Common myeloid progenitor, CD34-positive (primary cell): ENCODE data around the gene SLC25A15.
"Not testable (repeated sequence)": the region's sequence is repeated elsewhere in the genome, so short reads cannot be mapped to it uniquely, and the experiment has no call there.

Source experiments
- CTCF ChIA-PET: fragments of 350-600 bp; sonication (Branson Sonifier 250); formaldehyde crosslinking; loops from one replicate; lab custom pipeline; 2021; ENCODE audit warnings: antibody characterized with exemption; lab: Charles Lee
- POLR2A ChIA-PET: fragments of 350-600 bp; sonication (Branson Sonifier 250); formaldehyde crosslinking; loops from one replicate; lab custom pipeline; 2021; ENCODE audit warnings: antibody characterized with exemption; lab: Charles Lee
- DNase-seq, 3 donors: peaks; one replicate each; pipeline versions ENCODE4 v3.0.0 to v3.0.0-alpha.2; 2013
- H3K27ac ChIP-seq, 2 experiments: 1 replicate in 1 of 2; 2 replicates in 1 of 2; pipeline ENCODE4 v1.7.0; 2013; ENCODE audit warnings: inconsistent platforms in 2 of 2, low read length in 2 of 2, mild to moderate bottlenecking in 2 of 2, low read depth in 1 of 2, moderate library complexity in 1 of 2; ENCODE audit not compliant: severe bottlenecking in 2 of 2, insufficient read depth in 1 of 2, poor library complexity in 1 of 2
- H3K27me3 ChIP-seq, 5 experiments: replicated peaks in 2 of 5; 1 replicate in 3 of 5; 2 replicates in 2 of 5; pipeline versions ENCODE4 v1.6.1 to v1.7.0; 2013; ENCODE audit warnings: low read length in 4 of 5, mild to moderate bottlenecking in 2 of 5, moderate library complexity in 2 of 5, inconsistent platforms in 1 of 5; ENCODE audit not compliant: insufficient read depth in 5 of 5, control insufficient read depth in 4 of 5
- H3K36me3 ChIP-seq, 4 experiments: 1 replicate in 2 of 4; 2 replicates in 2 of 4; pipeline versions ENCODE4 v1.6.1 to v1.7.0; 2013; ENCODE audit warnings: low read length in 3 of 4, control low read depth in 1 of 4, mild to moderate bottlenecking in 1 of 4; ENCODE audit not compliant: control insufficient read depth in 4 of 4, insufficient read depth in 4 of 4
- H3K4me1 ChIP-seq, 4 experiments: 1 replicate in 3 of 4; 2 replicates in 1 of 4; pipeline versions ENCODE4 v1.6.1 to v1.7.1; 2013; ENCODE audit warnings: low read length in 3 of 4, mild to moderate bottlenecking in 3 of 4, control low read depth in 1 of 4, inconsistent platforms in 1 of 4, moderate library complexity in 1 of 4; ENCODE audit not compliant: control insufficient read depth in 4 of 4, insufficient read depth in 4 of 4; ENCODE audit errors: control extremely low read depth in 1 of 4
- H3K4me3 ChIP-seq, 7 experiments: 1 replicate in 4 of 7; 2 replicates in 3 of 7; pipeline versions ENCODE4 v1.5.1 to v1.7.0; 2013; ENCODE audit warnings: mild to moderate bottlenecking in 7 of 7, low read length in 6 of 7, moderate library complexity in 6 of 7, inconsistent platforms in 2 of 7, low read depth in 2 of 7, control low read depth in 1 of 7; ENCODE audit not compliant: insufficient read depth in 4 of 7, control insufficient read depth in 1 of 7; ENCODE audit errors: extremely low read depth in 1 of 7
- H3K9me3 ChIP-seq, 5 experiments: 1 replicate in 4 of 5; 2 replicates in 1 of 5; pipeline versions ENCODE4 v1.6.1 to v1.7.1; 2013; ENCODE audit warnings: low read length in 4 of 5, mild to moderate bottlenecking in 2 of 5, inconsistent platforms in 1 of 5, low read depth in 1 of 5, moderate library complexity in 1 of 5; ENCODE audit not compliant: control insufficient read depth in 4 of 5, insufficient read depth in 2 of 5; ENCODE audit errors: control extremely low read depth in 1 of 5
- WGBS: methylation state at CpG from one replicate; pipeline ENCODE4 v1.1.5; 2013; ENCODE audit not compliant: insufficient coverage; 5-methylcytosine and 5-hydroxymethylcytosine counted together

SLC25A15 gene

DNA sequence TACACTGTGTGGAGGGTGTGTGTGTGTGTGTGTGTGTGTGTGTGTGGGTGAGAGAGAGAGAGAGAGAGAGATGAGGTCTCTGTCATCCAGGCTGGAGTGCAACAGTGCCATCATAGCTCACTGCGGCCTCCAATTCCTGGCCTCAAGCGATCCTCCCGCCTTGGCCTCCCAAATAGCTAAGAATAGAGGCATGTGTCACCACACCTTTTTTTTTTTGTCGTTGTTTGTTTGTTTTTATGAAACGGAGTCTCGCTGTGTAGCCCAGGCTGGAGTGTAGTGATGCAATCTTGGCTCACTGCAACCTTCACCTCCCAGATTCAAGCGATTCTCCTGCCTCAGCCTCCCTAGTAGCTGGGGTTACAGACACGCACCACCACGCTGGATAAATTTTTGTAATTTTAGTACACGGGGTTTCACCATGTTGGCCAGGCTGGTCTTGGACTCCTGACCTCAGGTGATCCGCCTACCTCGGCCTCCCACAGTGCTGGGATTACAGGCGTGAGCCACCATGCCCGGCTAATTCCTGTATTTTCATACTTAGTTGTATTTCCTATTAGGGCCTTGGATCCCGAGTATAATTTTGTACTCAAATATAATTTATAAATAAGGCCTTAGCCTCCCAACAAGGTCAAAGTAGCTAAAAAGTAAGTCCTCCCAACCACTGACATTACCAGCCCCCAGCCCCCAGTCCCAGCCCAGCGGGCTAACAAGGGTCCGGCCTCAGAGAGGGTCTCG, 704 bp upstream of the SLC25A15 start:
- ChIA-PET POLR2A (interaction anchor here (0.6 to 1.4 kb wide), 4 partner anchors 26 to 307 kb away, joined by 3 to 5 read pairs (median 3); no protein-coding TSS in a partner anchor), CTCF (interaction anchor here (0.7 to 5.7 kb wide), 8 partner anchors 10 to 198 kb away, joined by 3 to 48 read pairs (median 6); no protein-coding TSS in a partner anchor)
- DNase-seq, result peak in 1 of 3 donors; percentile 25
- Histone ChIP-seq H3K4me3 (peak overlapping the region; percentile 53 to 85 (median 73)), H3K4me1 (peaks cover 0 to 16% (median 8%) of the 10 kb centered on the region in 4 experiments), H3K27ac (peak overlapping the region; percentile 68 to 81)
- WGBS, result 68% methylated on average over 11 of the region's 18 CpGs
- not testable (repeated sequence) for H3K27me3 ChIP-seq, H3K9me3 ChIP-seq, H3K36me3 ChIP-seq

DNA sequence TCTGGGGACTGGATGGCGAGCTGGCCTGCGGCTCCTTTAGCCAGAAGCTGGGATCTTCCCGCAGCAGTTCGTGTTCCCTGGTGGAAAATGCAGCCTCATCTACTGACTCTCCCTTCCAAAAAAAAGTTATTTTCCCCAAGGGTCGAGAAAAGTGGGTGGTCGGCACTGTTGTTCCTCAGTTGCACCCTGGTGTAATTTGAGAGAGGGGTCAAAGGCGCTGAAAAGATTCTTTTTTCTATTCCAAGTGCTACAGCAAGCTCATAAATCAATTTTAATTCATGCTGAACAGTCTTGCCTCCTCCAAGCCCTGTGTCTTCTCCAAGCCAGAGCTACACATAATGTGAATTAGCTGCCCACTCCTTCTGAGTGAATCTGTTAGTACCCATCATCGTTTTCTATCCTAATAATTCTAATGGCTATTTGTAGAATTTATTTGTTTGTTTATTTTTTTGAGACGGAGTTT, 774 bp downstream of the SLC25A15 start:
- DNase-seq, result peak in 1 of 3 donors; percentile 18
- peaks cover 4 to 9% (median 6%) of the 10 kb centered on the region in 4 experiments for H3K36me3 ChIP-seq
- H3K4me3 ChIP-seq, result peak overlapping the region; percentile 53 to 85 (median 73)
- ChIA-PET CTCF (interaction anchor here (1.3 to 5.7 kb wide), 5 partner anchors 8 to 140 kb away, joined by 4 to 48 read pairs (median 7); no protein-coding TSS in a partner anchor), POLR2A (no interaction called here)
- peak overlapping the region in 1 of 2 experiments; percentile 43 for H3K27ac ChIP-seq
- H3K9me3 ChIP-seq, result no peaks in the 10 kb centered on the region
- H3K27me3 ChIP-seq, result no peaks in the 10 kb centered on the region
- WGBS, result 14% methylated on average over 5 of the region's 9 CpGs
- peaks cover 0 to 16% (median 8%) of the 10 kb centered on the region in 4 experiments for H3K4me1 ChIP-seq

DNA sequence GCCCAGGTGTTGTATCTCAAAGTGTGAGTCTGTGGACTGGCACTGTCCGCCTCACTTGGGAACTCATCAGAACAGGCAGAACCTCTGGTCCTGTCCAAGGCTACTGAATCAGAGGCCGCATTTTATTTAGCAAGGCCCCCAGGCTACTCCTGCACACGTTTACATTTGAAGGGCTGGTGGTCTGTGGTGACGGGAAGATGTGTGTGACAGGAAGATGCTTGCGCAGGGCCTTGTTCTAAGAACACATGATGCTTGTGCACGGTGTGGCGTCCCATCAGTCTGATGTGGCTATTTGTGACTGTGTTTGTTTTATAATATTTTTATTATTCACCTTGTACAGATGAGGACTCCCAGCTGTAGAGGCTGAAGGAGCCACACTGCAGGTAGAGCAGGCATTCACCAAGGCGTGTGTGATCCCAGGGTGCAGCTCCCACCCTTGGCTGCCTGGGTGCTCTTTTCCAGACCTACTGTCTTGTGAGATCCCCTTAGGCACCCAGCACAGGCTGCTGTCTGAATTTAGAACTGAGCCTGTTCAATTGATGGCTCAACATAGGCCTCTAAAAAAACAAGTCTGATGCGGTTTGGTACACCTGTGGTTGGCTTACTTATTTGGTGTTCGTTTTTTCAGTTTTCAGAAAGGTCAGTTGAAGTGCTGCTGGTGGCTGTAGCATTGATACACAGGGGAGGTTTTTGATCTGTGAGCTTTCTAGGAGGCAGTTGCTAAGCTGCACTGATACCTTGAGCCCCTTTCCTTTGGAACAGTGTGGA, 3.1 kb downstream of the SLC25A15 start:
- Histone ChIP-seq H3K4me1 (peaks cover 0 to 16% (median 8%) of the 10 kb centered on the region in 4 experiments), H3K4me3 (no peak overlapping the region), H3K9me3 (no peaks in the 10 kb centered on the region), H3K27ac (no peak overlapping the region), H3K36me3 (peaks cover 4 to 22% (median 14%) of the 10 kb centered on the region in 4 experiments), H3K27me3 (no peaks in the 10 kb centered on the region)
- 97% methylated on average over 6 of the region's 10 CpGs for WGBS
- DNase-seq, result no peak
- ChIA-PET CTCF (interaction anchor here (1.4 kb wide), 1 partner anchor 15 kb away, joined by 3 read pairs; no protein-coding TSS in a partner anchor), POLR2A (interaction anchor here (0.6 kb wide), 1 partner anchor 41 kb away, joined by 3 read pairs; no protein-coding TSS in a partner anchor)

DNA sequence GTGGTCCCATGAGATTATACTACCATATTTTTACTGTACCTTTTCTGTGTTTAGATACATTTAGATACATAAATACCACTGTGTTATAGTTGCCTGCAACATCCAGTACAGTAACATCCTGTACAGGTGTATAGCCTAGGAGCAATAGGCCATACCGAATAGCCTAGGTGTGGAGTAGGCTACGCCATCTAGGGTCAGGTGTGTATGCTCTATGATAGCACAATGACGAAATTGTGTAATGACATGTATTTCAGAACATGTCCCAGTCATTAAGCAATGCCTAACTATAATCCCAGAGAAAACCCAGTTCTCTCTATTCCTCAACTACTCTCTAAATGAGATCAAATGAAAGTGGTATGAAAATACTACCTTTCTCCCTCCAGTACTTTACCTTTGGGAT, 3.9 kb downstream of the SLC25A15 start:
- H3K27me3 ChIP-seq, result no peaks in the 10 kb centered on the region
- ChIA-PET CTCF (interaction anchor here (1.4 kb wide), 1 partner anchor 16 kb away, joined by 3 read pairs; no protein-coding TSS in a partner anchor), POLR2A (no interaction called here)
- peaks cover 0 to 21% (median 8%) of the 10 kb centered on the region in 4 experiments for H3K4me1 ChIP-seq
- peaks cover 4 to 22% (median 14%) of the 10 kb centered on the region in 4 experiments for H3K36me3 ChIP-seq
- WGBS, result no CpG with 5 or more reads among the region's 3 CpGs
- H3K4me3 ChIP-seq, result no peak overlapping the region
- H3K9me3 ChIP-seq, result no peaks in the 10 kb centered on the region
- no peak overlapping the region for H3K27ac ChIP-seq
- no peak for DNase-seq

DNA sequence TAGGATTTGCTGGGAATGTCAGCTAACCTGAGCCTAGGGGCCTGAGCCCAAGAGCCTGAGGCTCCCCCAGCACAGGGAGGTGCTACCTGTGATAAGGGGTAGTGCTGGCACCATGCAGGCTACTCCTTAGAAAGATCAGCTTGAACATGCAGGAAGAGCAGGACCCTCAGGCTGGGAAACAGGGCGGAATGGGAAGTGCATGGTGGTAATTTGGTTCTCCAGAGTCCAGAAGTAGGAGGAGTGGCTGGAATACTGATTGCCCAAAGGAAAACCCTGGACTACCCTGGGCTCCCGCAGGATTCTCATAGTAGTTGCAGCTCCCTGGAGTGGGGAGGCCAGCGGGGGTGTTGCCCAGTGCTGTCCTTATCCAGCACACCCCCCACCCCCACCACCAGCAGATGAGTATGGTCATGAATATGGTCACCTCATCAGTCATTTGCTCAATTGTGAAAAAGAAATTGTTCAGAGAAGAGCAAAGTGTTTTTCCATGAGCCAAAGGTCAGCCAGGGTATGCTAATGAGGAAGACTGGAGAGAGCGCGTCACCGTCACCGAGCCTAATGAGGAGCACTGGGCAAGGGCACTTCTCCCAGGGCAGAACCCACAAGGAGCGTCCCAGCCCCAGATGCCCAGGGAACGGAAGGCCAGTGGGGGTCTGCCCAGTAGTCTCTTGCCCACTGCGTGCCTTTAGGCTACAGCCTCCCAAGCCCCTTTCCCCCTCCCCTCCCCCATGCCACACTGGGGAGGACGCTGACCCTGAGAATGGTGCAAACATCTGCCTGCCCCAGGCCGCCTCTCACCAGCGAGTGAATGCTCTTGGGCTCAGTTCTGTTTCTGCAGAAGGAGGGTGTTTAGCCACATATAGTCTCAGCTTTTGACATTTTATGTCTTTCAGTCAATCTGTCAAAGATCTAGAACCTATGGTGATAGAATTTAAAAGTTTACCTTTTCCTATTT, 5.3 kb downstream of the SLC25A15 start:
- no peak for DNase-seq
- WGBS, result 98% methylated on average over 8 of the region's 13 CpGs
- ChIA-PET POLR2A (no interaction called here), CTCF (interaction anchor here (0.6 kb wide), 1 partner anchor 207 kb away, joined by 3 read pairs; no protein-coding TSS in a partner anchor)
- Histone ChIP-seq H3K9me3 (no peaks in the 10 kb centered on the region), H3K27me3 (no peaks in the 10 kb centered on the region), H3K4me3 (no peak overlapping the region), H3K27ac (no peak overlapping the region), H3K4me1 (peaks cover 0 to 17% (median 6%) of the 10 kb centered on the region in 4 experiments), H3K36me3 (peaks cover 7 to 36% (median 20%) of the 10 kb centered on the region in 4 experiments)

DNA sequence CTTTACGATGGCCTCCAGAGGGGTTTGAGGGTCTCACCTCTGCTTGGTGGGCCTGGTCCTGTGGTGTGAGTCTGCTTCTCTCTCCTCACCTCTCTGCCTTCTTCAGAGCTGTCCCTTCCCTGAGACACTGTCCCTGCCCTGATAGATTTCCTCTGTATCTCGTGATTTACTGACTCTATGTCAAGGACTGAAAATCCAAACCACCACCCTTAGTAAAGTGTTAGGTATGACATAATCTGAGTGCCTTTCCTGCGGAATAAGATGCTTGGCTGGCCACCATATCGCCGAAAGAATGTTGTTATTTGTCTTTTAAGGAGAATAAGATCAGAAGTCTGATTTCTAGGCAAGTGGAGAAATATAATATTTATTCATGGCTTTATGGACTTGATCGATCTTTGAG, 7.2 kb downstream of the SLC25A15 start:
- no peak overlapping the region for H3K4me3 ChIP-seq
- H3K9me3 ChIP-seq, result no peaks in the 10 kb centered on the region
- ChIA-PET POLR2A (no interaction called here), CTCF (no interaction called here)
- H3K27ac ChIP-seq, result no peak overlapping the region
- no peaks in the 10 kb centered on the region for H3K27me3 ChIP-seq
- H3K36me3 ChIP-seq, result peaks cover 10 to 51% (median 30%) of the 10 kb centered on the region in 4 experiments
- H3K4me1 ChIP-seq, result peaks cover 0 to 10% (median 3%) of the 10 kb centered on the region in 4 experiments
- 100% methylated on average over 5 of the region's 6 CpGs for WGBS
- DNase-seq, result no peak
